DMS 273 (cell line): ENCODE data around the gene CLDN20.

ENCODE experiments used
- DNase-seq: peaks from one replicate; lab custom pipeline; 2025; ENCODE audit not compliant: unreplicated experiment; lab: John Stamatoyannopoulos, UW

CLDN20 gene

GRCh38 chr6:155244434-155244833, 19.4 kb upstream of the CLDN20 start:
- peak; percentile 13 for DNase-seq

GRCh38 chr6:155245193-155245592, 18.6 kb upstream of the CLDN20 start:
- DNase-seq, result no peak

DNA sequence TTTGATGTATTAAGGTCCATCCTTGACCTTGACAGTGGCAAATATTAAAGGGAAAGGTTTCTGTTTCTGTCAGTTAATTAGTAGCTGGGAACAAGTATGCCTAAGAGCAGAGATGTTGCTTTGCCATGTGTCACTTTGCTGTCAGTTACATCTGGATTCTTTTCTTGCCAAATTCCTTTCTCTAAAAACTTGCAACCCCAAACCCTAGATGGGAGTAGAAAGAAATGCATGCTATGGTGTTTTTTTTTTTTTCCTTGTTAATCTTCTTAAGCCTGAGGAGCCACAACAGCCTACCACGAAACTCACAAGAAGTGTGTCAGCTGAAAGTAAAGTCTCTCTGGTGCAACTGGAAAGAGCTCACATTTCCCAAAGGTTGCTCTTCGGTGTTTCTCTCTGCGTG, 18.0 kb upstream of the CLDN20 start:
- no peak for DNase-seq

DNA sequence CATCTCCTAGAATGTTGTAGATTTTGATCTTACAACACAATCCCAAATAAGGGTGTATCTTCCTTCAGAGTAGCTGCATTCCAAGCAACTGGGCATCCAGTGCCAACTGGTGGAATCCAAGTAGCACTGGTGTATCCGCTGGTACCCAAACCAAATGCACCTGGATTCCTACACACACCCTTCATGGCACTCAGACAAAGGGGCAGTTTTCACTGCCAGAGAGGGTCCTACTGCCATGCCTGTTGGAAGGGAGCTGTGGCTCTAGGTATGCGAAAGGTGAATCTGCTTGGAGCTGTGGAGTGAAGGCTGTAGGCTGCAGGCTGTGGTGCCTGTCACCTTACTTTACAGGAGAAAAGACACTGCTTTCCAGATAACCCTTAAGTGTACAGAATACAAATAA, 17.0 kb upstream of the CLDN20 start:
- no peak for DNase-seq

DNA sequence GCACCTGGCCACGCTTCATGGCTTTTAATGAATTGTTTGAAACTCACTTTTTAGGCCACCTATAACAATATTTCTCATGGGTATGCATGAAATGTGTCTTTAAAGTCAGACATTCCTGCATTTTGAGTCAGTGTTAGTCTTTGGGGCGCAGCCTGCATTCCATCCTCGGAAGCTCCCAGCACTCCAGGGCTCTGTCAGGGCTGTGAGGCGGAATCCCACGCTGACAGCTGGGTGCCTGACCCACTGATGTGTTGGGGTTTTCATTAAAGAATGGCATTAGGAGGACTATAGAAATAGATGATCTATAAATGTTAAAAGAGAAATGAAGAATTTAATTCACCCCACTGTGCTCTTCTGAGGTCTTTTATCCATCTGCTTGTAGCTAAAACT, 16.2 kb upstream of the CLDN20 start:
- no peak for DNase-seq

GRCh38 chr6:155248008-155249001, 15.5 kb upstream of the CLDN20 start:
- DNase-seq, result peak; percentile 47

- DNase-seq, result no peak
Measured at GRCh38 chr6:155250701-155251381, 13.0 kb upstream of the CLDN20 start.

DNA sequence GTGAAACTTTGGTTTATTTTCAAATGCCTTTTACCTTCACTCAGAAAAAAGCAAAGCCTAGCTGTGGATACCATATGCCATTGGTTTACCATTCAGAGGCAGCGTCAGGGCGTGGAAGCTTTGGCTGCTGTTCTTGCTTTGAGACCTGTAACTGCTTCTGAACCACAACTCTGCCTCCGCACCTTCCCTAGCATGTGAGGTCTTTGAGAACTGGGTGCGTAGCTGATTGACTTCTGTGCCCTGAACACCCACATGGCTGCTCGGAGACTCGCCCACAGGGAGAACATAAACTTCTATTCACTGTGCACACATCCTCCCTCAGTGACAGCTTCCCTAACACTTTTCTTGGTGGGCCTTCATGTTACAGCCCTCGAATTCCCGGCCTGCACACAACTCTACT, 11.2 kb upstream of the CLDN20 start:
- DNase-seq, result no peak

- no peak for DNase-seq
Measured at GRCh38 chr6:155253337-155253736, 10.5 kb upstream of the CLDN20 start.

DNA sequence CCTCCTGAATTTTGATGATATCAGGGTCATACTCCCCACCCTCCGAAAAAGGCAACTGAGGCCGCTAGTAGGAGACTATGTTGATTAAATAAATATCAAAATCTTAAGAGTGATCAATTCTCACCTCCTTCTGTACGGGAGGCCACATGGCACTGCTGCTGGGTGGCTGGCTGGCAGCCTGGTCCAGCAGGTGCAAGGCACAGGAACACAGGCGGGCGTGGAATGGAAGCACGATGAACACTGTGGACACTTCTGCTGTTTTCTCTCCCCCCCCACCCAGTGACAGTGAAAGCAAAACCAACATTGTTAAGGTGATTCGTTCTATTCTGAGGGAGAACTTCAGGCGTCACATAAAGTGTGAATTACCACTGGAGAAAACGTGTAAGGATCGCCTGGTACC, 9.7 kb upstream of the CLDN20 start:
- no peak for DNase-seq

GRCh38 chr6:155256122-155256795, 7.6 kb upstream of the CLDN20 start:
- no peak for DNase-seq

DNA sequence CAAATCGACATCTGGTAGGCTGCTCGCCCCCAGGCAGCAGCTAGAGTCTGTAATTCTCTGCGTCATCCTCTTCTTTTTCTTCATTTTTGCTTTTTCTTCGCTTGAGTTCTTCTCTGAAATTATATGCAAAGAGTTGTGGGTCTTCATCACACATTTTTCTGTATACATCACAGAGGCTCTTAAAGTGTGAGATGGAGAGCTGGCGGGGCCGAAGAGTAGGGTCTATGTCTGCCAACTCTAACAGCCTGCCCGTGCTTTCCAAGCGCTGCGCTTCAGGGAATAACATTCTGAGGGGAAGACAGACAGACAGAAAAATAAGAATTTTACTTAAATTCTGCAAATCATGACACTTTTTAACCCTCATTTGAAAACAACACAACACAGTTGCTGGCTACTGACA, 6.0 kb upstream of the CLDN20 start:
- DNase-seq, result no peak

GRCh38 chr6:155259204-155259603, 4.6 kb upstream of the CLDN20 start:
- DNase-seq, result peak; percentile 40

- no peak for DNase-seq
Measured at GRCh38 chr6:155259897-155260296, 3.9 kb upstream of the CLDN20 start.

- no peak for DNase-seq
Measured at GRCh38 chr6:155260686-155261085, 3.1 kb upstream of the CLDN20 start.

DNA sequence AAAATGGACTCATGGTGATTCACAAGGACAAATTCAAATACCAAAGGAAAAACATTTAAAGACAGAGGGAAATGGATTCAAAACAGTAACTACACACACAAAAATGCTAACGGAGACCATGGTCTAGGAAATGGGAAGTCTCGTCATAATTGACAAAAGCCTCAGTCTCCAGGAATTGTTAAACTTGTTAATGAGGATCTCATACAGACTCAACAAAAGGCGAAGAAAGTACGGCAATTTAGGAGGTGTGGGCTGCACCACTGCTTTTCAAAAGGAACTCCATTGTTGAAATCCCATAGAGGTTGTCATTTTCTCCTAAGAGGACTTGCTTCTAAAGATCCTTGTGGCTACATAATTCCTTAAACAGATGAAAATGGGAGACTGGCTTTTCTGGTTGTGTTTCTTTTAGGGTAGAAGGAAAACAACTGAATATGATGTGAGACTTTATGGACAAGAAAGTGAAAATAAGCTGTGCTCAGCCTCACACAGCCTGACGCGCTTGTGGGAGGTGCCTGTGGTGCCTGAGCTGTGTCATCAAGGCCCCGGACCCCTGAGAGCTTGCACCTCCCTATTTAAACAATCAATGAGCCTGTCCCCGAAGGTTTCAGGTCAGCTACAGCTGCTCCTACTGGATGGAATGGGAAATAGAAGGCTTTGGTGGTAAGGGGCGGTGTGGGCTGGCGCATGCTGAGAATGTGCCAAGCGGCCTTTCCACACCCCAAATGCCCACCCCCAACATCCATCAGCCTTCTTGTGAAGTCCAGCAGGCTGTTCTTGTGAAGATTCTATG, 2.5 kb upstream of the CLDN20 start:
- DNase-seq, result no peak

DNA sequence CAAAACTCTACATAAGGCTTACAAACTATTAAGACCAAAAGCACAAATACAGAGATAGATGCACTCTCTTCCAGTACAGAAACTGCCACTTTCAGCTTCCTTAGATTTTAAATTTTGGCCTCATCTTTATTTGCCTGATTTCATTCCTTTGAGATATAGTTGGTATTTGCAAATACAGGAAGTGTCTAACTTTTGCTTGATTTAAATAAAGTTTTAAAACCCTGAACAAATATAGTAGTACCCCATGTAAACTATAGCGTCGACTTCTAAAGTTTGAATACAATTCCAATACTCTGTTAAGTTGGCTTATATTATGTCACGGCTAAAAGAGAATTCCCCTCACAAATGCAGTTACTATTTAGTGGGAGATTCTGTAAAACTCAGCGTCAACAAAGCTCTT, 1.2 kb upstream of the CLDN20 start:
- DNase-seq, result no peak

DNA sequence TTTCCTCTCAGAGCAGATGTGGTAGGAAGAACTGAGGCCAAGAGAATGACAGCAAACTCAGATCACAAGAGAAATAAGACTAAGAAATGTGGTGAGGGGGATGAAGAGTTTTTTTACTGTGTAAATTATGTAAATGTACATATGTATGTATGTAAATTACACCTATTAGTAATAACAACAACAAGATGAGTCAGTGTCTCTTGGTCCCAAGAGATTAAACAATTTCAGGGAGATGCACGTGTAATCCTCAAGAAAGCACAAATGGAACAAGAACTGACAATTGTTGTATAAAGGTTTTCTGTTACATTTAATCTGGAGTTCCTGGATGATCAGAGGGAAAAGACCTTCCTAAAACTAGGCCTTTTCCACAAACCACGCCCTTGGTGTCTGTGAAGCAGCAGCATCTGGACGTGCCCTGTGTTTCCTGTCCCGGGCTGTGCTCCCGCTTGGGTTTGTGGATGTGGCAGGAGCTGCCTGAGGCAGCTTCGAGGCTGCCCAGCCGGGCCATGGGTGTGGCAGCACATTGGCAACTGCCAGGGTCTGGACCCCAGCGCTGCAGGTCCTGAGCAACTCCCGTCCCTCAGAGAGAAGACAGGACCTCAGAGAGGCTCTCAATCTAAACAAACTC, 994 bp downstream of the CLDN20 start:
- no peak for DNase-seq

DNA sequence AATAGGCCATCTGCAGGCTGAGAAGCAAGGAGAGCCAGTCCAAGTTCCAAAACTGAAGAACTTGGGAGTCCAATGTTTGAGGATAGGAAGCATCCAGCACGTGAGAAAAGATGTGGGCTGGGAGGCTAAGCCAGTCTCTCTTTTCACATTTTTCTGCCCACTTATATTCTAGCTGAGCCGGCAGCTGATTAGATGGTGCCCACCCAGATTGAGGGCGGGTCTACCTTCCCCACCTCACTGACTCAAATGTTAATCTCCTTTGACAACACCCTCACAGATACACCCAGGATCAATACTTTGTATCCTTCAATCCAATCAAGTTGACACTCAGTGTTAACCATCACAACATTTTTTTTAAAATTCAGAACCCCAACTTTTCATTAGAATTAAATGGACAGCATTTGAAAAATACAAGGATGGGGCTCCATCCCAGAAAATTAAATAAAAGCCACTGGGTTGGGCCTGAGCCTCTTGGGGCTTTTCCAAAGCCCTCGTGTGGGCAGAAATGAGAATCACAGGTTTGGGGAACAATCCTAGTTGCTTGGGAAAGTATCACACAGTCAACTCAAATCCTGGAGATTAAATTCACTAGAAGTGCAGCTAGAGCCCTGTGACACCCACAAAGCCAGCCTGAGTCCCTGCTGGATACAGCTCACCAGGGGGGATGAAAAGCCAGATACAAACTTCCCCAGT, 2.2 kb downstream of the CLDN20 start:
- DNase-seq, result peak; percentile 25

- DNase-seq, result no peak
Measured at GRCh38 chr6:155267411-155267810, 3.6 kb downstream of the CLDN20 start.
